Measurements from ENCODE around the gene CCDC102B. TPM values are rescaled to one million over a fixed set of nuclear protein-coding genes. Genes with fewer than 3 reads are reported as not detected.

CCDC102B gene
- total and polyA plus RNA-seq, 2 donors (not counting 1 experiment from before 2014, with no cell fraction given), result 3.9 to 4.0 TPM

DNA sequence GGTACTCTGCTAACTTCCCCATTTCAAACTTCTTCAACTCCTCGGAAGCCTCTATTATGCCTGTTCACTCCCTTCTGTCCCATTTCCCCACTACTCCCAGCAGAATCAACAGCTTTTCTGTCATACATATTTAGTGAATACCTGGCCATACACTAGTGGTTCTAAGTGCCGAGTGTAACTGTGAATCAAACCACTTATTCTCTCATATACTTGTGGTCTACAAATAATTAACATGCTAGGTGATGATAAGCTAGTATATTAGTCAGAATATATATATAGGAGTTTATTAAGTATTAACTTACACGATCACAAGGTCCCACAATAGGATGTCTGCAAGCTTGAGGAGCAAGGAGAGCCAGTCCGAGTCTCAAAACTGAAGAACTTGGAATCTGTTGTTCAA lies 150.7 kb downstream of the CCDC102B start:
- no peaks in the 10 kb centered on the region for H3K27me3 ChIP-seq (replicated peaks in 1 of 4; ENCODE audit: control extremely low read depth in 1 of 4, control insufficient read depth in 3 of 4, insufficient read depth in 4 of 4, low read length in 3 of 4)
- ChIA-PET CTCF (no interaction called here), POLR2A (no interaction called here)
- H3K4me2 ChIP-seq (replicated peaks; ENCODE audit: low read depth, low read length, poor library complexity, severe bottlenecking), result no peak overlapping the region
- H3K4me3 ChIP-seq (ENCODE audit: control extremely low read depth in 1 of 5, extremely low read depth in 1 of 5, insufficient read depth in 1 of 5, low read depth in 2 of 5, low read length in 4 of 5), result no peak overlapping the region
- no peaks in the 10 kb centered on the region for H3K9me3 ChIP-seq (ENCODE audit: control extremely low read depth in 1 of 3, control insufficient read depth in 2 of 3, insufficient read depth in 1 of 3, low read length in 2 of 3)
- H3K27ac ChIP-seq (ENCODE audit: low read length in 2 of 2), result no peak overlapping the region
- ATAC-seq (ENCODE audit: low read depth) (no peak), DNase-seq (no peak)
- TF ChIP-seq EZH2 (IDR thresholded peaks at IDR 0.05; ENCODE audit: borderline replicate concordance, insufficient read depth, low read depth, low read length, poor library complexity, severe bottlenecking), result no peak
- TF ChIP-seq, protein P1, sequence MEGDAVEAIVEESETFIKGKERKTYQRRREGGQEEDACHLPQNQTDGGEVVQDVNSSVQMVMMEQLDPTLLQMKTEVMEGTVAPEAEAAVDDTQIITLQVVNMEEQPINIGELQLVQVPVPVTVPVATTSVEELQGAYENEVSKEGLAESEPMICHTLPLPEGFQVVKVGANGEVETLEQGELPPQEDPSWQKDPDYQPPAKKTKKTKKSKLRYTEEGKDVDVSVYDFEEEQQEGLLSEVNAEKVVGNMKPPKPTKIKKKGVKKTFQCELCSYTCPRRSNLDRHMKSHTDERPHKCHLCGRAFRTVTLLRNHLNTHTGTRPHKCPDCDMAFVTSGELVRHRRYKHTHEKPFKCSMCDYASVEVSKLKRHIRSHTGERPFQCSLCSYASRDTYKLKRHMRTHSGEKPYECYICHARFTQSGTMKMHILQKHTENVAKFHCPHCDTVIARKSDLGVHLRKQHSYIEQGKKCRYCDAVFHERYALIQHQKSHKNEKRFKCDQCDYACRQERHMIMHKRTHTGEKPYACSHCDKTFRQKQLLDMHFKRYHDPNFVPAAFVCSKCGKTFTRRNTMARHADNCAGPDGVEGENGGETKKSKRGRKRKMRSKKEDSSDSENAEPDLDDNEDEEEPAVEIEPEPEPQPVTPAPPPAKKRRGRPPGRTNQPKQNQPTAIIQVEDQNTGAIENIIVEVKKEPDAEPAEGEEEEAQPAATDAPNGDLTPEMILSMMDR (IDR thresholded peaks at IDR 0.05), result no peak
- no peaks in the 10 kb centered on the region for H3K4me1 ChIP-seq (ENCODE audit: control insufficient read depth in 2 of 2, insufficient read depth in 2 of 2, low read length in 2 of 2)
- Mint-ChIP-seq H3K4me3 (no peak overlapping the region), H3K9me3 (ENCODE audit: insufficient read depth) (no peaks in the 10 kb centered on the region), H3K27ac (no peak overlapping the region), H3K4me1 (no peaks in the 10 kb centered on the region), H3K27me3 (no peaks in the 10 kb centered on the region)
- no peaks in the 10 kb centered on the region for H3K36me3 ChIP-seq (replicated peaks in 1 of 2; ENCODE audit: control extremely low read depth in 1 of 2, control insufficient read depth in 1 of 2, extremely low read depth in 1 of 2, insufficient read depth in 2 of 2, low read length in 1 of 2)
- 93% methylated on average over 3 of the region's 4 CpGs for WGBS (ENCODE audit: insufficient coverage)
- H3K9ac ChIP-seq (ENCODE audit: low read length), result no peak overlapping the region
- intact Hi-C loops (cut with micrococcal nuclease), result no loop called here
- no peaks in the 10 kb centered on the region for H3K79me2 ChIP-seq (ENCODE audit: control insufficient read depth, insufficient read depth, low read length)
- no peaks in the 10 kb centered on the region for H4K20me1 ChIP-seq (ENCODE audit: control insufficient read depth, insufficient read depth, low read length, poor library complexity, severe bottlenecking)
- no peak overlapping the region for H2AFZ ChIP-seq (ENCODE audit: insufficient read depth, low read depth, low read length, poor library complexity, severe bottlenecking)

DNA sequence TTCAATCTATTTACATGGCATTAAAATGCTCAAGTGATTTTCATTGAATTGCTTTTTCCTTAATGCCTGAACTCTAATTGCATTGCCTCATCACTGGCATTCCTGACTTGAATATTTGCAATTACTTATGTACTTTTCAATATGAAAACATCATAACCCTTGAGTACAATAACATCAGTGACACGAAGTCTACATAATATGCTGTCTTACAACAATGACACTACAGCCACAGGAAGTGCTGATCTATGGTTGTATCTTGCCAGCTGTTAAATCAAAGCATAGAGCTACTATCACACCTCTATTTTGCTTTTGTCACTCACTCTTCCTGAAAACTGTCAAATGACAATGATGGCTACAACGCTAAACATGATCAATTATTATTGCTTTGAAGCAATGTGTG lies 156.9 kb downstream of the CCDC102B start:
- Histone ChIP-seq H3K79me2 (ENCODE audit: control insufficient read depth, insufficient read depth, low read length) (no peaks in the 10 kb centered on the region), H3K36me3 (replicated peaks in 1 of 2; ENCODE audit: control extremely low read depth in 1 of 2, control insufficient read depth in 1 of 2, extremely low read depth in 1 of 2, insufficient read depth in 2 of 2, low read length in 1 of 2) (no peaks in the 10 kb centered on the region), H3K4me1 (ENCODE audit: control insufficient read depth in 2 of 2, insufficient read depth in 2 of 2, low read length in 2 of 2) (no peaks in the 10 kb centered on the region), H3K4me3 (ENCODE audit: control extremely low read depth in 1 of 5, extremely low read depth in 1 of 5, insufficient read depth in 1 of 5, low read depth in 2 of 5, low read length in 4 of 5) (no peak overlapping the region), H3K27me3 (replicated peaks in 1 of 4; ENCODE audit: control extremely low read depth in 1 of 4, control insufficient read depth in 3 of 4, insufficient read depth in 4 of 4, low read length in 3 of 4) (no peaks in the 10 kb centered on the region), H4K20me1 (ENCODE audit: control insufficient read depth, insufficient read depth, low read length, poor library complexity, severe bottlenecking) (no peaks in the 10 kb centered on the region), H3K9me3 (ENCODE audit: control extremely low read depth in 1 of 3, control insufficient read depth in 2 of 3, insufficient read depth in 1 of 3, low read length in 2 of 3) (no peaks in the 10 kb centered on the region), H2AFZ (ENCODE audit: insufficient read depth, low read depth, low read length, poor library complexity, severe bottlenecking) (no peak overlapping the region), H3K9ac (ENCODE audit: low read length) (no peak overlapping the region), H3K4me2 (replicated peaks; ENCODE audit: low read depth, low read length, poor library complexity, severe bottlenecking) (no peak overlapping the region), H3K27ac (ENCODE audit: low read length in 2 of 2) (no peak overlapping the region)
- H3K4me3 Mint-ChIP-seq, result no peak overlapping the region
- ATAC-seq (ENCODE audit: low read depth), result no peak
- intact Hi-C loops (cut with micrococcal nuclease), result no loop called here
- no peak overlapping the region for H3K27ac Mint-ChIP-seq
- H3K4me1 Mint-ChIP-seq, result no peaks in the 10 kb centered on the region
- no peak for DNase-seq
- ChIA-PET CTCF (no interaction called here), POLR2A (no interaction called here)
- no CpG with 5 or more reads among the region's 2 CpGs for WGBS (ENCODE audit: insufficient coverage)
- TF ChIP-seq, protein P1 (IDR thresholded peaks at IDR 0.05), result no peak
- no peak for TF ChIP-seq EZH2 (IDR thresholded peaks at IDR 0.05; ENCODE audit: borderline replicate concordance, insufficient read depth, low read depth, low read length, poor library complexity, severe bottlenecking)
- no peaks in the 10 kb centered on the region for H3K9me3 Mint-ChIP-seq (ENCODE audit: insufficient read depth)
- no peaks in the 10 kb centered on the region for H3K27me3 Mint-ChIP-seq
